Subcutaneous adipose tissue (tissue), 4 donors: Measurements from ENCODE around the gene IFITM10. TPM values are rescaled to one million over a fixed set of nuclear protein-coding genes. Genes with fewer than 3 reads are reported as not detected.

ENCODE experiments used
- total RNA-seq, 4 donors: library from RNA; depleted of rRNA; stranded (reverse); fragments of >200 nt; gene quantifications; one replicate each; pipeline ENCODE4 v1.1.0, GENCODE V29; 2016
- TF ChIP-seq, protein P1 (sequence below): fragments of 450-650 bp; IDR thresholded peaks from one replicate; pipeline ENCODE4 v1.5.1; 2016; ENCODE audit warnings: low read depth, mild to moderate bottlenecking, control low read depth, antibody characterized with exemption, moderate library complexity

The IFITM10 gene
- total RNA-seq, 4 donors from 2014 or later: 1.1 to 2.4 (median 1.3) TPM; not detected in 1

GRCh38 chr11:1780700-1781592, 30.6 kb upstream of the IFITM10 start:
- TF ChIP-seq, protein P1, sequence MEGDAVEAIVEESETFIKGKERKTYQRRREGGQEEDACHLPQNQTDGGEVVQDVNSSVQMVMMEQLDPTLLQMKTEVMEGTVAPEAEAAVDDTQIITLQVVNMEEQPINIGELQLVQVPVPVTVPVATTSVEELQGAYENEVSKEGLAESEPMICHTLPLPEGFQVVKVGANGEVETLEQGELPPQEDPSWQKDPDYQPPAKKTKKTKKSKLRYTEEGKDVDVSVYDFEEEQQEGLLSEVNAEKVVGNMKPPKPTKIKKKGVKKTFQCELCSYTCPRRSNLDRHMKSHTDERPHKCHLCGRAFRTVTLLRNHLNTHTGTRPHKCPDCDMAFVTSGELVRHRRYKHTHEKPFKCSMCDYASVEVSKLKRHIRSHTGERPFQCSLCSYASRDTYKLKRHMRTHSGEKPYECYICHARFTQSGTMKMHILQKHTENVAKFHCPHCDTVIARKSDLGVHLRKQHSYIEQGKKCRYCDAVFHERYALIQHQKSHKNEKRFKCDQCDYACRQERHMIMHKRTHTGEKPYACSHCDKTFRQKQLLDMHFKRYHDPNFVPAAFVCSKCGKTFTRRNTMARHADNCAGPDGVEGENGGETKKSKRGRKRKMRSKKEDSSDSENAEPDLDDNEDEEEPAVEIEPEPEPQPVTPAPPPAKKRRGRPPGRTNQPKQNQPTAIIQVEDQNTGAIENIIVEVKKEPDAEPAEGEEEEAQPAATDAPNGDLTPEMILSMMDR: no peak

DNA sequence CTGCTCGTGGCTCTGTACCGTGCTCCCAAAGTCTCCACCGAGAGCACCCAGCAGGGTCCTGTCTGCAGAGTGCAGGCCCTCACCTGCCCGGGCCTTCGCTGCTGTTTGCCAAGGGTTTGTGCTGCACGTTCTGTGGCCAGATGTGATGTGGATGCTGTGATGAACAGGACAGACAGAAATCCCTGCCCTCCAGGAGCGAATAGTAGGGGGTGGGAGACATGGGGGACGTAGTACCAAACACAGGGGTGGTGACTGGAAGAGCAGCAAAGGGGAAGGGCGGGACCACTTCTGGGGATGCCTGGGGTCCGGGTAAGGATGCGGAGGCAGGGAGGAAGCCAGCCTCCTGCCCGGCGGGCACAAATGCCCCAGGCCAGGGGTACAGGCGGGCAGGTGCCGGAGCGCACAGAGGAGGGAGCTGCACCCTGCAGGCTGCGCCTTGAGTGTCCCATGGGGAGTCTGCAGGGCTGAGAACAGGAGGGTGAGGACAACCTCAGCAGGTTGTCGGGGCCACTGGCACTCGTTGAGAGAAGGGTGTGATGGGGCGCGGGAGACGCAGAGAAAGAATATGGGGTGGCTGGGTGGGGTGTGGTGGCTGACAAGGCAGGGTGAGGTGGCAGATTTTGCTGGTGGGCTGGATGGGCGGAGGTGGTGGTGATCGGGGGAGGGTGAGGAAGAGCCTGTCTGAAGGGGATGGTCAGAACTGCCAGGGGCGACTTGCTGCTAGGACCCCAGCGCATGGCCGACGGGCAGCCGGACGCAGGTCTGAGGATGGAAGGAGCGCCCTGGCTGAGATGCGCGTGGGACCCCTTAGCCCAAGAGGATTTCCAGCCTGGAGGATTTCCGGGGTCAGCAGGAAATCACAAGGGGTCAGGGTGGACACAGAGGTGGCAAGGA, 29.7 kb upstream of the IFITM10 start:
- TF ChIP-seq, protein P1: no peak

DNA sequence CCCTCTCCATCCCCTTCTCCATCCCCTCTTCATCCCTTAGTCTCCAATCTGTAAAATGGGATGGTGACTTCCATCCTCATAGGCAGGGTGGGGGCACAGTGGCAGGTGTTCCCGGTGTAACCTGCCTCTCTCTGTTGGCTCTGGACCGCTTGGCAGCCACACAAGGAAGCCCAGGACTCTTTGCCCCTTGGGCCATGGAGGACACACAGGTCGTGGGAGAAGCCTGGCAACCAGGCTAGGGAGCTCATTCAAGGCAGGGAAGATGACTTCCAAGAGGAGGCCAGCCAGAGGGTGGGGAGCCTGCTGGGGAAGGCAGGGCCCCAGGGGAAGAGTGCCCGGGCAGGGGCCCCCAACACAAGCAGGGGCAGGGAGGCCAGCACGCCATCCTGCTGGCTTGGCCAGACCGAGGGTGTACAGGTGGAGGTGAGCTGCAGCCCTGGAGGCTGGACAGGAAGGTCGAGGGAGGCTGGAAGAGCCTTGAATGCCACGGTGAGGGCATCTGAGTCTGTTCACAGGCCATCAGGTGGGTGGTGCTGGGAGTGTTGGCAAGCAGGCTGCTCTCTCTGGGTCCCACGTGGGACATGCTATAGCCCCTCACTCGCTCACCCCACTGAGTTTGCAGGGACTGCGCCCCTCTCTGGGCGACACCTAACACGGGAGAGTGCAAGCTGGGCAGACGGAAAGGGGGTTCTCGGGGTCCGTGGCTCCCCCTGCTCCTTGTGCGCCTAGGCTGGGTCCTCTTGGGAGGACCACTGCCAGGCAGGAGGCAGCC, 28.8 kb upstream of the IFITM10 start:
- TF ChIP-seq, protein P1: no peak

GRCh38 chr11:1778141-1778911, 27.9 kb upstream of the IFITM10 start:
- TF ChIP-seq, protein P1: no peak

DNA sequence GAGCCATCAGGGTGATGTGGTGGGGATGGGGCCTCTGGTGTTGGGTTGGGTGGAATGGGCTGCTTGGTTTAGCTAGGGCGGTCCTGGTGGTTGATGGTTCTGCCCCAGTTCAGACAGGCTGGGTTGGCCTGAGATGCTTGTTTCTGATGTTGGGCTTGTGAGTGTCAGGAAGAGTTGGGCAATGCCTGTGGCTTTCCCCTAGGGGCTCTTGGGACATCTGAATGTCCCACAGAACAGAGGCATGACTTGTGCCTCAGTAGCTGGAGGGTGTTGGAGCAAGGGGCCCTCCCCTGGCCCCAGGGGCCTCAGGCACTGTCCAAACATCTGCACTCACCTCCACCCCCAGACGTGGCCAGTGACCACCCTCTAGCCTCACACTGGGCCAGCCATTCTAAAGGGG, 27.3 kb upstream of the IFITM10 start:
- TF ChIP-seq, protein P1: no peak

GRCh38 chr11:1776944-1777715, 26.7 kb upstream of the IFITM10 start:
- TF ChIP-seq, protein P1: no peak
